HepG2 (cell line): ENCODE measurements around the gene COLGALT1.

Experiments used
- ATF5 ChIP-seq: sonication (generic); formaldehyde crosslinking; IDR thresholded peaks from 2 replicates; pipeline ENCODE4 v1.4.0; 2020; ENCODE audit warnings: mild to moderate bottlenecking, low read depth, missing genetic modification reagents
- BRF2 ChIP-seq: sonication (generic); formaldehyde crosslinking; IDR thresholded peaks from 2 replicates; pipeline ENCODE4 v1.8.1; 2022; ENCODE audit warnings: mild to moderate bottlenecking, missing genetic modification reagents
- CREM ChIP-seq, 2 experiments: sonication (generic) in 1 of 2; formaldehyde crosslinking in 1 of 2; IDR thresholded peaks; 2 replicates each; pipeline versions ENCODE4 v1.4.0 to v1.6.1; 2016 to 2020; ENCODE audit warnings: antibody characterized with exemption in 1 of 2, mild to moderate bottlenecking in 1 of 2, missing genetic modification reagents in 1 of 2
- CTCF ChIP-seq: sonication (generic); formaldehyde crosslinking; IDR thresholded peaks from 2 replicates; pipeline ENCODE4 v1.5.0; 2020; ENCODE audit warnings: mild to moderate bottlenecking, missing genetic modification reagents, moderate library complexity
- FOXA3 ChIP-seq: IDR thresholded peaks from 2 replicates; pipeline ENCODE4 v1.6.1; 2016; ENCODE audit warnings: missing genetic modification reagents, missing compliant biosample characterization
- KDM1A ChIP-seq: IDR thresholded peaks from 2 replicates; pipeline ENCODE4 v1.6.1; 2016; ENCODE audit warnings: missing compliant biosample characterization
- PBX2 ChIP-seq: IDR thresholded peaks from 2 replicates; pipeline ENCODE4 v1.6.1; 2016; ENCODE audit warnings: control low read depth
- POLR2A ChIP-seq, 2 experiments: IDR thresholded peaks; 2 replicates each; pipeline ENCODE4 v1.6.1; 2011; ENCODE audit warnings: low read depth in 2 of 2, low read length in 2 of 2, mild to moderate bottlenecking in 1 of 2, moderate library complexity in 1 of 2; ENCODE audit not compliant: insufficient read depth in 1 of 2
- PRDM10 ChIP-seq: sonication (generic); formaldehyde crosslinking; IDR thresholded peaks from 2 replicates; pipeline ENCODE4 v1.4.0; 2020; ENCODE audit warnings: low read depth, missing genetic modification reagents
- RBM22 ChIP-seq: fragments of 200-400 bp; formaldehyde crosslinking; optimal IDR thresholded peaks from 2 replicates; pipeline ENCODE3; 2017; ENCODE audit warnings: mild to moderate bottlenecking, low read length, moderate library complexity
- THAP7 ChIP-seq: sonication (generic); formaldehyde crosslinking; IDR thresholded peaks from 2 replicates; pipeline ENCODE4 v1.8.1; 2023; ENCODE audit warnings: mild to moderate bottlenecking, missing genetic modification reagents
- ZBTB49 ChIP-seq: sonication (generic); formaldehyde crosslinking; IDR thresholded peaks from 2 replicates; pipeline ENCODE4 v1.4.0; 2020; ENCODE audit warnings: missing genetic modification reagents, borderline replicate concordance
- ZNF281 ChIP-seq: sonication (generic); formaldehyde crosslinking; IDR thresholded peaks from 2 replicates; pipeline ENCODE4 v1.4.0; 2020; ENCODE audit warnings: missing genetic modification reagents, borderline replicate concordance

GRCh38 chr19:17544418-17544817, 11.0 kb upstream of the COLGALT1 start:
- TF ChIP-seq FOXA3 (CRISPR knock-in tag) (no peak), BRF2 (CRISPR knock-in tag) (no peak), ZBTB49 (CRISPR knock-in tag) (no peak), CTCF (CRISPR knock-in tag) (no peak), CREM (IDR thresholded peaks at IDR 0.05) (no peak), CREM (CRISPR knock-in tag; IDR thresholded peaks at IDR 0.05) (no peak), PBX2 (no peak), KDM1A (CRISPR knock-in tag) (no peak), THAP7 (no peak), POLR2A (IDR thresholded peaks at IDR 0.05; ENCODE audit: insufficient read depth in 1 of 2, low read depth in 2 of 2, low read length in 2 of 2) (no peak), RBM22 (no peak), ATF5 (no peak), PRDM10 (no peak), ZNF281 (no peak)
